ENCODE data around the gene ARL6IP5. TPM values are rescaled to one million over a fixed set of nuclear protein-coding genes. Genes with fewer than 3 reads are reported as not detected.

The ARL6IP5 gene
- total RNA-seq, 1 experiment from 2014 or later = 16.9 TPM

- H4K91ac ChIP-seq (ENCODE audit: insufficient read length, low read depth, low read length) = no peak overlapping the region
- no peak for DNase-seq
- no peaks in the 10 kb centered on the region for H3K79me2 ChIP-seq (ENCODE audit: insufficient read depth, low read length)
- no peak overlapping the region for H3K4me3 Mint-ChIP-seq
- no peak overlapping the region for H2AFZ ChIP-seq (ENCODE audit: low read length)
- no peak overlapping the region for H3T11ph ChIP-seq (ENCODE audit: low read length)
- no peak overlapping the region for H2BK20ac ChIP-seq (ENCODE audit: low read depth, low read length, poor library complexity, severe bottlenecking)
- no peak overlapping the region for H2BK15ac ChIP-seq (ENCODE audit: low read depth, low read length)
- H3K9ac ChIP-seq (ENCODE audit: extremely low read depth, insufficient read length, low read length) = no peak overlapping the region
- no peak overlapping the region for H4K8ac ChIP-seq (replicated peaks; ENCODE audit: insufficient read length, low read depth, low read length)
- H3K18ac ChIP-seq (ENCODE audit: insufficient read length, low read depth, low read length) = no peak overlapping the region
- no CpG with 5 or more reads among the region's 5 CpGs for WGBS (ENCODE audit: extremely low coverage, insufficient read length, low lambda C conversion rate)
- no peak overlapping the region for H4K5ac ChIP-seq (ENCODE audit: insufficient read length, low read depth, low read length)
- no peak overlapping the region for H3K56ac ChIP-seq (ENCODE audit: insufficient read length, low read depth, low read length)
- no peaks in the 10 kb centered on the region for H3K79me1 ChIP-seq (ENCODE audit: insufficient read depth, low read depth, low read length, poor library complexity, severe bottlenecking)
- H3K14ac ChIP-seq (ENCODE audit: insufficient read depth, low read length) = no peak overlapping the region
- H3K4ac ChIP-seq (ENCODE audit: low read depth, low read length) = no peak overlapping the region
- no peaks in the 10 kb centered on the region for H3K27me3 ChIP-seq (ENCODE audit: insufficient read depth, low read length)
- H2BK5ac ChIP-seq (ENCODE audit: insufficient read length, low read length) = no peak overlapping the region
- peaks cover 28 to 29% of the 10 kb centered on the region in 2 experiments for H3K4me1 Mint-ChIP-seq
- no peaks in the 10 kb centered on the region for H3K9me3 Mint-ChIP-seq
- TF ChIP-seq CTCF (conservative IDR thresholded peaks at IDR 0.05) = no peak
- H3K4me1 ChIP-seq (ENCODE audit: insufficient read depth, low read length) = peaks cover 14% of the 10 kb centered on the region
- H3K27ac ChIP-seq (ENCODE audit: insufficient read length, low read depth, low read length) = no peak overlapping the region
- H3K23me2 ChIP-seq (ENCODE audit: insufficient read length, low read depth, low read length, poor library complexity, severe bottlenecking) = no peaks in the 10 kb centered on the region
- no peaks in the 10 kb centered on the region for H3K27me3 Mint-ChIP-seq (ENCODE audit: low read depth)
- H2BK120ac ChIP-seq (ENCODE audit: low read depth, low read length, poor library complexity, severe bottlenecking) = no peak overlapping the region
- no peak overlapping the region for H2BK12ac ChIP-seq (ENCODE audit: insufficient read length, low read depth, low read length)
- H2AK5ac ChIP-seq (ENCODE audit: insufficient read length, low read length) = no peak overlapping the region
- H3K23ac ChIP-seq (ENCODE audit: insufficient read length, low read depth, low read length) = no peak overlapping the region
- H3K4me2 ChIP-seq (ENCODE audit: insufficient read depth, insufficient read length, low read length) = no peak overlapping the region
- H4K20me1 ChIP-seq (ENCODE audit: control insufficient read depth, insufficient read depth, insufficient read length) = no peaks in the 10 kb centered on the region
- H3K9me3 ChIP-seq (ENCODE audit: control insufficient read depth, low read depth, low read length) = no peaks in the 10 kb centered on the region
- H3K36me3 Mint-ChIP-seq (ENCODE audit: insufficient read depth in 1 of 3, low read depth in 3 of 3) = no peaks in the 10 kb centered on the region
- H3K27ac Mint-ChIP-seq = peak overlapping the region in 1 of 3 experiments; percentile 88; a peak in 3 of 7 replicates
These were observed 6.8 kb downstream of the ARL6IP5 start for GRCh38 chr3:69091389-69092029.

Data from H9 (cell line).